ENCODE data around the gene TCFL5.

Gene TCFL5

GRCh38 chr20:62834967-62835730 is 26.5 kb downstream of the TCFL5 start:
- no peak for DNase-seq (ENCODE audit: low read depth in 2 of 2)

GRCh38 chr20:62832951-62833391 is 28.7 kb downstream of the TCFL5 start:
- no peak for DNase-seq (ENCODE audit: low read depth in 2 of 2)

GRCh38 chr20:62832212-62832922 is 29.3 kb downstream of the TCFL5 start:
- DNase-seq (ENCODE audit: low read depth in 2 of 2), result no peak

- no peak for DNase-seq (ENCODE audit: low read depth in 2 of 2)
Measured at GRCh38 chr20:62831854-62832211, 29.8 kb downstream of the TCFL5 start.

GRCh38 chr20:62831361-62831788 is 30.2 kb downstream of the TCFL5 start:
- no peak for DNase-seq (ENCODE audit: low read depth in 2 of 2)

- DNase-seq (ENCODE audit: low read depth in 2 of 2), result no peak
Measured at GRCh38 chr20:62830821-62831220, 30.8 kb downstream of the TCFL5 start.

- DNase-seq (ENCODE audit: low read depth in 2 of 2), result no peak
Measured at GRCh38 chr20:62830251-62830650, 31.4 kb downstream of the TCFL5 start.

GRCh38 chr20:62829231-62830230 is 32.1 kb downstream of the TCFL5 start:
- DNase-seq (ENCODE audit: low read depth in 2 of 2), result no peak

GRCh38 chr20:62828511-62829230 is 33.0 kb downstream of the TCFL5 start:
- no peak for DNase-seq (ENCODE audit: low read depth in 2 of 2)

- DNase-seq (ENCODE audit: low read depth in 2 of 2), result no peak
Measured at GRCh38 chr20:62828051-62828450, 33.6 kb downstream of the TCFL5 start.

- no peak for DNase-seq (ENCODE audit: low read depth in 2 of 2)
Measured at GRCh38 chr20:62827311-62828038, 34.1 kb downstream of the TCFL5 start.

GRCh38 chr20:62826646-62827310 is 34.8 kb downstream of the TCFL5 start:
- no peak for DNase-seq (ENCODE audit: low read depth in 2 of 2)

GRCh38 chr20:62825986-62826645 is 35.5 kb downstream of the TCFL5 start:
- no peak for DNase-seq (ENCODE audit: low read depth in 2 of 2)

GRCh38 chr20:62825333-62825985 is 36.2 kb downstream of the TCFL5 start:
- no peak for DNase-seq (ENCODE audit: low read depth in 2 of 2)

GRCh38 chr20:62824476-62825332 is 36.9 kb downstream of the TCFL5 start:
- no peak for DNase-seq (ENCODE audit: low read depth in 2 of 2)

- DNase-seq (ENCODE audit: low read depth in 2 of 2), result no peak
Measured at GRCh38 chr20:62823688-62824475, 37.7 kb downstream of the TCFL5 start.
